GM19463 (cell line): ENCODE measurements around the gene LSM12.
"Not testable (repeated sequence)": the region's sequence is repeated elsewhere in the genome, so short reads cannot be mapped to it uniquely, and the experiment has no call there.

Source experiments
- ATAC-seq: cut with Tn5 transposase; IDR thresholded peaks from one replicate; pipeline ENCODE4 v1.9.1; 2021; ENCODE audit warnings: mild to moderate bottlenecking, moderate library complexity; ENCODE audit not compliant: unreplicated experiment

LSM12 gene

DNA sequence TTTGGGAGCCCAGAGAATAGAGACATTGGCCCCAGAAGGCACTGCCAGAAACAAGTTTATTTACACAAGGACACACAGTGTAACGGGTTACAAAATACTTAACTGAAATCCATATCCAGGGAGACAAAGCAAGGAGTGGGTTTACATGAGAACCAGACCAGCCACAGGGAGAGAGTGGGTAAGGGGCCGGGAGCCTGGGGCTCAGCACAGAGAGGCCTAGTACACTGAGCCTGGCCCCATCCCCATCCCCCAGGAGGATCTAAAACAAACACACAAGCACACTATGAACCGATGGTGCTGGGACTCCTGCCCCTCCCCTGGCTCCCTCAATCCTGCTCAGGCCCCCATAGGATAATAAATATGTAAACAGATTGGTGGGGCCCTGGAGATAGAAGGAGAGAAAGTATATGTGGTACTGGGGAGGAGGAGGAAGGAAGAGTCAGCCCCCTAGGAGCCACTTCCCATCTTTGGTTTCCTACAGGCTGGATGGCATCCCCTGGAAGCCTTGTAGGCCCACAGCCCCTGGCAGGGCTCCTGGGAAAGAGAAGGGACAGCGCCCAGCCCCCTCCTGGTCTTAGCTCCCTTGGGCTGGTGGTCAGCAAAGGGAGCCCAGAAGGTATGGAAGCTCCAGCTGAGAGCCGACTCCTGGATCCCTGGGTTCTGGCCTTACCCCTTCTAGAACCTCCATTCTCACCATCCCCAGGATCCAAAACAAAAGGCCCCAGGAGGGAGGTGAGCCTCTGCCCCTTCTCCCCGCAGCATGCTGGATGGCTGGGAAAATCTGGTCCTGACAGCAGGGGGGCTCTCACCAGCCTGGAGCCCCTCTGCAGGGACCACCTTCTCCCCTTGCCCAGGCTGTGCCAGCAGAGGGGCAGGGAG is 10.5 kb upstream of the LSM12 start:
- no peak for ATAC-seq

DNA sequence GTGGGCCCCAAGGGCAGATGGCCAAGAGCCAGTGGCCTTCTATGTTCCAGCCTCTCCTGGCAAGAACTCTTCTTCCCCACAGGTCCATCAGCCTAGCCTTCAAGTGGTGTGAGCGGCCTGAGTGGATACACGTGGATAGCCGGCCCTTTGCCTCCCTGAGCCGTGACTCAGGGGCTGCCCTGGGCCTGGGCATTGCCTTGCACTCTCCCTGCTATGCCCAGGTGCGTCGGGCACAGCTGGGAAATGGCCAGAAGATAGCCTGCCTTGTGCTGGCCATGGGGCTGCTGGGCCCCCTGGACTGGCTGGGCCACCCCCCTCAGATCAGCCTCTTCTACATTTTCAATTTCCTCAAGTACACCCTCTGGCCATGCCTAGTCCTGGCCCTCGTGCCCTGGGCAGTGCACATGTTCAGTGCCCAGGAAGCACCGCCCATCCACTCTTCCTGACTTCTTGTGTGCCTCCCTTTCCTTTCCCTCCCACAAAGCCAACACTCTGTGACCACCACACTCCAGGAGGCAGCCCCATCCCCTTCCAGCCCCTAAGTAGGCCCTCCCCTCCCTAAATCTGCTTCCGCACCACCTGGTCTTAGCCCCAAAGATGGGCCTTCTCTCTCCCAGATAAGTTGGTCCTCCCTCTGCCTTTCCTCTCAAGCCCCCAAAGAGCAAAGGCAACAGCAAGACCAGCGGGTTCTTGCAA is 9.3 kb upstream of the LSM12 start:
- no peak for ATAC-seq

DNA sequence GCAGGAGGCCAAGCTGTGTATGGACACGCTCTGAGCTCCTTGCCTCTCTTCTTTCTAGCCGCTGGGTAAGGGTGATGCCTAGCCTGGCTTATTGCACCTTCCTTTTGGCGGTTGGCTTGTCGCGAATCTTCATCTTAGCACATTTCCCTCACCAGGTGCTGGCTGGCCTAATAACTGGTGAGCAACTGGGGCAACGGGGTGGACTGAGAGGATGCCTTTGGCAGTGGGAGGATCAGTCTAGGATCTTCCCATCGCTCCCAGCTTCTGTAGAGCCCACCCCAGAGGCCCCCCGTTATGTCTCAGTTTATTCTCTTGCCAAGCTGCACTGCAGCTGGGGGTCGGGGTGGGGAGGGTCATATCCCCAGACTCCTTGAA is 8.4 kb upstream of the LSM12 start:
- ATAC-seq = no peak

DNA sequence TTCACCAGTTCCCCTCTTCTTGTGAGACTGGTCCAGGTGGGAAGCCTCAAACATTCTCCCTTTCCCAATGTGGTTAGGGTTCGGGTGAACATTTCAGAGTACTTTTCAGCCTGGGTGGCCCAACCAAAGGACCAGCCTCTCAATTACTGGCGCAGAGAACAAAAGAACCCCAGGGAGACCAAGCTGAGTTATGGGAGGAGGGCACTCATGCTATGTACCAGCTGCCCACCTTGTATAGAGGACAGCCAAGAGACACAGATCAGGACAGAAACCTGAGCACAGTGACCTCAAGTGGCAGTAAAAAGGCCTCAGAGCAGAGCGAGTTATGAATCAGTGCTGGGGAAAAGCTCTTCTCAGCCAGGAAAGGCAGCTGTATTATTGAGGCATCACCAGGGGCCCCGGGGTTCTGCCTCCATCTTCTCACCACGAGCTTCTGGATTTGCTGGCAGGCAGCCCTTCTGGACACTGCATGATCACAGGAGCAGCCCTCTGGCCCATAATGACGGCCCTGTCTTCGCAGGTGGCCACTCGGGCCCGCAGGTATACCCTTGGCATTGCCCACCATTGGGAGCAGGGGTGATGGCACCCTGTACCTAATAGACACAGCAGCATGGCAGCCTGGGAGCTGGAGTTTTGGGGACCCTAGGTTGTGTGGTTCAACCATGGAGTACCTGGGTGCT is 7.9 kb upstream of the LSM12 start:
- no peak for ATAC-seq

DNA sequence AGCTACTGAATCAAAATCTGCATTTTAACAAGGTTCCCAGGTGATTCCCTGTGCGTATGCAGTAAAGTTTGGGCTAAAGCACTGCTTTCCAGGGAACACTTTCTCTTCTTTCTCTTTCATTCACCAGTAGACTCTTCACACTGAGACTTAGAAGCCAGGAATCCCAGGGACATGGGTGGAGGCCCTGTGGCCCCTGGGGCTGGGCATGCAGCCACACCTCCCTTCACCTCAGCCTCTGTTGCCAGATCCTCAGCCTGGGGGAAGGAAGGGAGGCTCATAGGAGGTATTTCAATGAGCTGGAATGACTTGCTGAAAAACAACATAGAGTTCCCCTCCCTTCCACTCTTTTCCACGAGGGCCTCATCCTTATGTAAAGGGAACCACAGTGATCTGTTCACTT is 5.3 kb upstream of the LSM12 start:
- ATAC-seq = no peak

DNA sequence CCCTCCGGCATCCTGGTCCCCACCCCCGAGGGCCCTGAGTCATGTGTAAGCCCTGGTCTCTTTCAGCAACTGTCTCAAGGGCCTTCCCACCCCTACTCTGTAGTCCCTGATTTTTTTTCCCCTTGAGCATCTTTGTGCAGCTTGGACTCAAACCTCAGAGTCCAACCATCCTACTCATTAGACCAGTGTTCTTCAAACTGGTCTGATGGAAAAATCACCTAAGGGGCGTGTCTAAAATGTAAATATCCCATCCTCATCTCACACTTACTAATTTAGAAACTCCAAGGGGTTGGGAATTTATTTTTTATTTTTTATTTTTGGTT is 4.7 kb upstream of the LSM12 start:
- ATAC-seq = no peak

DNA sequence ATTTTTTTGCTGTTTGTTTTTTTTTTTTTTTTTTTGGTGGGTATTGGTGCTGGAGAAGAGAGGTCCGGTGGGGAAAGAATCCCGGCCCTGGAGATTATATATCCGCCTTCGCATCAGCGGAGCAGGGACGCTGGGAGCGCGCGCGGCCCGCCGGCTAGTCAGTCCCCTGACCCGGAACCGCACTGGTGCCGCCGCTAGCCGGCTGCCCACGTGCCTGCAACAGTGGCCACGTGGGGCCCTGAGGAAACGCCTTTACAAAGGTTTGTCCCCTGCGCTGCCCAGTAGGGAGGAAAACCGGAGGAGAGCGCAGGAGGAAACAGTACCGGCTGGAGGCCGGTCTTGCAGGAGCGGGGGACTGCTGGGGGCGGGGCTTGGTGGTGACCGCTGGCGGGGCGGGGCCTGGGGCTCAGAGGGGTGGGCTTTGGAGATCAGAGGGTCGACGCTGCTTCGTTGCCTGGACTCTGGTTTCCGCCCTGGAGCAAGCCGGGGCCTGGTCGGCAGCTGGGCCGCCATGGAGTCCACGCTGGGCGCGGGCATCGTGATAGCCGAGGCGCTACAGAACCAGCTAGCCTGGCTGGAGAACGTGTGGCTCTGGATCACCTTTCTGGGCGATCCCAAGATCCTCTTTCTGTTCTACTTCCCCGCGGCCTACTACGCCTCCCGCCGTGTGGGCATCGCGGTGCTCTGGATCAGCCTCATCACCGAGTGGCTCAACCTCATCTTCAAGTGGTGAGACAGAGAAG is 4.2 kb upstream of the LSM12 start, which contains the start of gene G6PC3:
TSS of gene G6PC3 (plus strand) at position 281 of the 743 bp plus-strand sequence. CDS start at position 512, 231 bp downstream.
- ATAC-seq = peak; percentile 71

DNA sequence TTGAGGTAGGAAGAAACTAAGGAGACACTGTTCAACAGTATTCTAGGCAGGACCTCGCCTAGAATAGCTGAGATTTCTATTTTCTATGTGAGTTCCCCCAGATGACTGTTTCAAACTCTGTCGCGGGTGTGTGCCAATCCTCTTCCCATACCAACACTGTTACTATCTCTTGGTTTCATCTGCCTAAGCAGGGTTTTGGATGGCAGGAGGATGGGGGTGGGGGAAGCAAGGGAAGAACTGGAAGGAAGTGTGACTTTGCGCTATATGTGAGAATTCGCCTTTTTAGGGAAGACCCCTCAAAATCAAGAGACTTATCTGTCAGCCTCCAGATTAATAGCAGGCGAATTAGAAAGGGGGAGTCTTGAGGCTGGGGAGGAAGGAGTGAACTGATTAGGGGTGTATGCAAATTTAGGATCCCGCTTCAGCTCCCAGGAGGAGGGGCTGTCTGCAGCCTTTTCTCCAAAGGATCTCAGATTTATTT is 3.5 kb upstream of the LSM12 start:
- no peak for ATAC-seq

DNA sequence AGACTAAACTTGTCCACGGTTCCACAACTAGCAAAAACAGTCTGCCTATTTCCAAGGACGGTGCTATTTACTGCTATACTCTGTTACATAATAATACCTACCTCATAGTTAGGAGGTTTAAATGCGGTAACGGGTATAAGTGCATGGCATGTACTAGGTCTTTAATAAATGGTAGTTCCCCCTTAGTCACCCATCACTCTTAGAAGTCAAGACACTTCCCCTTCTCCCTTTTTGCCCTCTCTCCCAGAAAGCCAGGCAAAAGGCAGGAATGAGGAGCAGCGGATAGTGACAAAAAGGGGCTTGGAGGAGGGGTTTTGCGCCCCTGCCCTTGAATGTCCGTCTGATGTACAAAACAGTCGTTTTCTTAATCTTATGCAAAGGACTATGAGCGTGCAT is 1.1 kb upstream of the LSM12 start:
- no peak for ATAC-seq

DNA sequence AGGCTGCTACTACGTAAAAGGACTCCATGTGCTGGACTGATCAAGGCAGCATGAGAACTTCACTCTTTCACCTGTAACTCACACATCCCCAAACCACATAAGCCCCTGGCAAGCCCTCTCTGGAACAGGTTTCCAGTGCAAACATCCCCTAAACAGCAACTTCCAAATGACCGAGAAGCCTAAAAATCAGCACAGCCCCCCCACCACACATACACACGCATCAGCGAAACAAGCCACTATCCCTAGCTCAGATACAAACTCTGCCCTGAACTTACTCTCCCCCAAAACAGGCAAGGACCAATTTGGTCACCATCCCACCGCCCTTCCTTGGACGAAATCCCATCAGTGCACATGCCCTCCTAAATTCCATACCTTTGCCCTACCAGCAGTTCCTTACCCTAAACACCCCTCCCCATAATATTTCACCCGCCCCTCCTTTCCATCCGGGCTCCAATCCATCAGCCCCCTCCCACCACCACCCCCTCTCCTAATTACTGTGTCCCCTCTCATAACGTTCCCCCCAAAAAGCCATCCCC is 735 bp downstream of the LSM12 start:
- no peak for ATAC-seq

DNA sequence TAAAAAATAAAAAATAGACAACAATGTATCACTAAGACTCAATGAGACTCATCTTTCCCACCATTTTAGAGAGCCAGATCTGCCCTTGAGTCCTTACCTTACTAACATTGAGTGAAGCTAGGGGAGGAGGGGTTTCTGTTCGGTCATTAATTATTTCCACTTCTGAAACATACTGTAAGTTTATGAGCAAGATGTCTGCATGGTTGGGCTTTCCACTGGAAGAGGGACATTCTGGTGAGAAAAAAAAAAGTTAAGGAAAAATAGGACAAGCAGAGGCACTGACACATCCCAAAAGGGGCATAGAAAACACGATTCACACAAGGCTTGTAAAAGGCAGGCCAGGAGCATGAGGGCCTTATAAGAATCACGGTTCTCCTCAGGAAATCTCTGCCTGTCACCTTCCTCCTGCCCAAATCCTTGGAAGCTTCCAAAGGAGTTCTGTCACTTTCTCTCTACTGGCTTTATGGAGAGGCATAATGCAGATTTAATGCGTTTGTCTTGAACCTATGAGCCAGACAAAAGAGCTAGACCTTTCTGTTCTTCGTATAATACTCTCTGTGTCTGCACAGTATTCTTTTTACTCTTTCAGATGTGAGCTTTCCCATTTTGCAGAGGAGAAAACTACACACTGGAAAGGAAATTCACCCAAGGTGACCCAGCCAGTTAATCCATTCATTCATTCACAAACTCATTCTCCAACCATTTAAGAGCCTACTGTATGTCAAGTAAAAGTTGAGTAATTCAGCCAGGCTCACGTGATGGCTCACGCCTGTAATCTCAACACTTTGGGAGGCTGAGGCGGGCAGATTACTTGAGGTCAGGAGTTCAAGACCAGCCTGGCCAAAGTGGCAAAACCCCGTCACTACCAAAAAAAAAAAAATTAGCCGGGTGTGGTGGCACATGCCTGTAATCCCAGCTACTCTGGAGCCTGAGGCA is 2.5 kb downstream of the LSM12 start:
- no peak for ATAC-seq

DNA sequence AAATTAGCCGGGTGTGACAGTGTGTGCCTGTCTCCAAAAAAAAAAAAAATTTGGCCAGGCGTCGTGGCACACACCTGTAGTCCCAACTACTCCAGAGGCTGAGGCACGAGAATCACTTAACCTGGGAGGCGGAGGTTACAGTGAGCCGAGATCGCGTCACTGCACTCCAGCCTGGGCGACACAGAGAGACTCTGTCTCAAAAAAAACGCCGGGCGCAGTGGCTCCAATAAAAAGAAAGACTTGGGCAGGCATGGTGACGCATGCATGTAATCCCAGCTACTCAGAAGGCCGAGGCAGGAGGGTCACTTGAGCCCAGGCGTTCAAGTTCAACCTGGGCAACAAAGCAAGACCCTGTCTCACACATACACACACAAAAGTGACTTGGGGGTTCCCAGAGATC is 3.6 kb downstream of the LSM12 start:
- ATAC-seq = no peak

DNA sequence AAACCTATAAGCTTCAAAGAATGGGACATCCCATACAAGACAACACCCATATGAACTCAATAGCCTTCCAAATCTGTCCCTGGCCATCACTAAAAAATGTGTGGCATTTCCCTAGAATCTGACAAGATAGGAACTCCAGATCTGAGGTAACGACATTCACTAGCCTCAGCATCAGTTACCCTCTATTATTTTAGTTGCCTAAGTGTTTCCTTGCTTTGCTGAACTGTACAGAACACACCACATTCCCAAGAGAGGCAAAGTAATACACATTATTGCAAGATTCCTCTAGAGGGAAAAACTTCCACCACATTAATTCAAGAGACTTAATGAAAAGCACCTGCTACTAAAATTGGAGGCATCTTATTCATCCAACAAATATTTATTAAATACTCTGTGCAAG is 5.0 kb downstream of the LSM12 start:
- no peak for ATAC-seq

DNA sequence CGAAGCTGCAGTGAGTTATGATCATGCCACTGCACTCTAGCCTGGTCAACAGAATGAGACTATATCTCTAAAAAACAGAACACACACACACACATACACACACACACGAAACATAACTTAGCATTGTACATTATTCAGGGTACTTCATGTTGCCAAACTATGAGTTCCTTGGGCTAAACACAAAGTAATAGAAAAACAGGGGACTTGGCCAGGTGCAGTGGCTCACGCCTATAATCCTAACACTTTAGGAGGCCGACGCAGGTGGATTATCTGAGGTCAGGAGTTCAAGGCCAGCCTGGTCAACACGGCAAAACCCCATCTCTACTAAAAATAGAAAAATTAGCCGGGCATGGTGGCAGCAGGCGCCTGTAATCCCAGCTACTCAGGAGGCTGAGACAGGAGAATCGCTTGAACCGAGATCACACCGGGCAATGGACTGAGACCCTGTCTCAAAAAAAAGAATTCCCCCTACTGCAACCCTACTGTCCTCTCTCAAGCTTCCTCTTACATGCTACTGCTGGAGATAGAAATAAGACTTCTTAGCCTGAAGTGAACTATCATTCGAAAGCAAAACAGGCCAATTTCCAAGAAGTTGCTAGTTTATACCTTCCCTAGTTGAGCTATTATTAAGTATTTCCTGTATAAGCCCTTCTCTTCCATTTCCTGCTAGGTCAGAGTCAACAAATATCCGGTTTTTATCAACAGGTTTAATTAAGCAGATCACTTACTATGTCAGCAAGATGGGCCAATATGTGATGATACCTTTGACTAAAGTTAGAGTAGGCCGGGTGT is 7.2 kb downstream of the LSM12 start:
- no peak for ATAC-seq

DNA sequence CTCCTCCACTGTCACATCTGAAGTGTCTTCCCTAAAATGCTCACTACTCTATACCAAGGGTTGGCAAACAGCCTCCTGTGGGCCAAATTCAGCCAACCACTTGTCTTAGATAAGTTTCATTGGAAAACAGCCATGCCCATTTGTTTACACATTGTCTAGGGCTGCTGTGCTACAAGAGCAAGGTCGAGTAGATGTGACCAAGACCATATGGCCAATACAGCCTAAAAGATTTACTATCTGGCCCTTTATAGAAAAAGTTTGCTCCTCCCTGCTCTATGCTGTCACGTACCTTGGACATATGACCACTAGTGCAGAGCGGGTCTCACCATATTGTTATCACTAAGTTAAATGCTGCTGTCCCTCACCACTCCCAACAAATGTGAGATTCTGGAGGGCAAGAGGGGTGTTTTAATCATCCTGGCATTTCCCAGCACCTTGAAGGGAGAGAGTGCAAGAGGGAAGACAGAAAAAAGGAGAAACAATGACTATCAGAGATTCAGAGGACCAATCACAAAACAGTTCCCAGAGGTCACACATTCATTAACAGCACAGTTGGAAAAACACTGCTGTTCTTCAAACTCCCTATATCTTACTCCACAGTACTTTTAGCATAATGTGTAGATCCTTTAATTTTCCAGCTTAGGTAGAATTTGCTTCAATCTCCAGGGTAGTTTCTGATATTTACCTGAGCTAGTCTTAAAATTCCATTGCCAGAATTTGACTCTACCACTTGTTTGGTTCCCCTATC is 13.2 kb downstream of the LSM12 start:
- ATAC-seq = no peak

DNA sequence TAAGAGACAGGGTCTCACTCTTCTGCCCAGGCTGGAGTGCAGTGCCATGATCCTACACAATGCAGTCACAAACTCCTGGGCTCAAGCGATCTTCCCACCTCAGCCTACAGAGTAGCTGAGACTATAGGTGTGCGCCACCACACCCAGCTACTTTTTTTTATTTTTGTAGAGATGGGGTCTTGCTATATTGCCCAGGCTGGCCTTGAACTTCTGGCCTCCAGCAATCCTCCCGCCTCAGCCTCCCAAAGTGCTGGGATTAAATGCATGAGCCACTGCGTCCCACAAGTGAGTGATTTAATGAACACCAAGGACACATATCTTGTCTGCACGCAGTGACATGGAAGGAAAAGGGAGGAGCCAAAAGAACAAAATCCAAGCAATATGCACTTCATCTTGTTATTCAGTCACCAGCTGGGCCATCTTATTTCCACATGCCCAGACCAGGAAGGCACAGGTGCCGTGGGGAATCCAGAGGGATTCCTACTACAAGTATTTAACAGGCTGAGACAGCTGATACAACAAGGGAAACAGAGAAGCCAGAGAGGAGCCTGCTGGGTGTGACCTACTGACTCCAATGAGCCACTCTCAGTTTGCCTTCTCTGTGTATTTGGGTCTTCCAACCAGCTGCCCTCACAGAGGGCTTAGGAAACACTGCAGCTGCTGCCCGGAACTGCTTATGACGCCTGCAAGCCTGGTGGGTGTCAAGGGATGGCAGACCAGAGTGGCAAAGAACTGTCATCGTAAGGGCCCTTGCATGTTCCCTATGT is 17.0 kb downstream of the LSM12 start:
- ATAC-seq = no peak

DNA sequence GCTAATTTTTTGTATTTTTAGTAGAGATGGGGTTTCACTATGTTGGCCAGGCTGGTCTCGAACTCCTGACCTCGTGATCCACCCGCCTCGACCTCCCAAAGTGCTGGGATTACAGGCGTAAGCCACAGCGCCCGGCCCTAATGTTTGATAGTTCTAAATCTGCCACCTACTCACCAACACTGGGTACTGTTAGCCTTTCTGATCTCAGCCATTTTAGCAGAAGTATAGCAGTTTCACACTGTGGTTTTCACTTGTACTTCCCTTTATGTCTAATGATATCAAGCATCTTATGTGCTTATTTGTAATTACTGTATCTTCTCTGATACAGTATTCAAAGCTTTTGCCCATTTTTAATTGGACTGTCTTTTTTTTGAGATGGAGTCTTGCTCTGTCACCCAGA is 19.6 kb downstream of the LSM12 start:
- not testable (repeated sequence) for ATAC-seq
